Stimulated activated CD4-positive, alpha-beta T cell treated with anti-CD3 and anti-CD28 coated beads, Interleukin-1b, Interleukin-23, amount 100 ng/mL, for 4 hours (primary cell): ENCODE data around the gene ATN1.
"Not testable (repeated sequence)": the region's sequence is repeated elsewhere in the genome, so short reads cannot be mapped to it uniquely, and the experiment has no call there.

Source experiments
- DNase-seq, 2 donors: peaks; one replicate each; pipeline ENCODE4 v3.0.0-alpha.2; 2020; ENCODE audit warnings: low read depth in 2 of 2

ATN1 gene

GRCh38 chr12:6904280-6905276, 23.2 kb upstream of the ATN1 start, which contains the start of gene LRRC23:
Gene LRRC23 (plus strand): TSS chr12:6904822. CDS start chr12:6905634, 812 bp downstream.
- peak; percentile 92 to 94 for DNase-seq

GRCh38 chr12:6905414-6906040, 22.2 kb upstream of the ATN1 start:
- DNase-seq = no peak

GRCh38 chr12:6908141-6908540, 19.6 kb upstream of the ATN1 start:
- not testable (repeated sequence) for DNase-seq

- DNase-seq = no peak
These were observed 18.2 kb upstream of the ATN1 start for GRCh38 chr12:6909421-6910145.

- no peak for DNase-seq
These were observed 15.4 kb upstream of the ATN1 start for GRCh38 chr12:6912164-6912935.

GRCh38 chr12:6914246-6914946, 13.4 kb upstream of the ATN1 start, which contains the start of gene ENO2:
Gene ENO2 (plus strand): TSS chr12:6914580. CDS start chr12:6915833, 1,253 bp downstream.
- peak; percentile 78 to 82 for DNase-seq

GRCh38 chr12:6914947-6915788, 12.6 kb upstream of the ATN1 start:
- DNase-seq = no peak

GRCh38 chr12:6915789-6916285, 11.9 kb upstream of the ATN1 start:
- DNase-seq = no peak

GRCh38 chr12:6916426-6917200, 11.1 kb upstream of the ATN1 start:
- DNase-seq = no peak

- no peak for DNase-seq
These were observed 10.1 kb upstream of the ATN1 start for GRCh38 chr12:6917491-6918231.

GRCh38 chr12:6919588-6919987, 8.2 kb upstream of the ATN1 start:
- no peak for DNase-seq

GRCh38 chr12:6921539-6921938, 6.2 kb upstream of the ATN1 start:
- no peak for DNase-seq

GRCh38 chr12:6921996-6922946, 5.5 kb upstream of the ATN1 start:
- no peak for DNase-seq

GRCh38 chr12:6923003-6923732, 4.6 kb upstream of the ATN1 start:
- DNase-seq = no peak

GRCh38 chr12:6923851-6924250, 3.9 kb upstream of the ATN1 start:
- no peak for DNase-seq

GRCh38 chr12:6925239-6925539, 2.6 kb upstream of the ATN1 start:
- no peak for DNase-seq
